Activated T-cell treated with anti-CD3 and anti-CD28 coated beads for 1 hour (primary cell): Measurements from ENCODE around the gene PARD3.
"Not testable (repeated sequence)": the region's sequence is repeated elsewhere in the genome, so short reads cannot be mapped to it uniquely, and the experiment has no call there.

Experiments
- DNase-seq: peaks from one replicate; pipeline ENCODE4 v3.0.0-alpha.2; 2020; ENCODE audit warnings: low read depth

Gene PARD3

DNA sequence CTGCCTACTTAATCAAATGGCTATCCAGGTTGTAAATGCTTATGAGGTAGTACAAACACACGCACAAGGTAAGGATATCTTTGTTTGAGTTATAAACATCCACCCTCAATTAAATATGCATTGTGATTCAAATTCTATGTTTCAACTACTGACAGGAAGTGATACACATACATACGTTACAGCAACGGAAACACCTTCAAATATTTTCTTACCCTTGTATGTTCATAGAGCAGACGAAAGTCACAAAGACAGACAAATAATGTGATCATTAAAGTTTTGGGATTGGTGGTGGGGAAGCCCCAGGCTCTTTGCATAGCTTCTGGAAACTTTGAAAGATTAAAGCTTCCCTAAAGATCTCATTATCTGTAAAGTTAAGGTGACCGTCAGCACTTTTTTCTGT is 521.0 kb downstream of the PARD3 start:
- no peak for DNase-seq

DNA sequence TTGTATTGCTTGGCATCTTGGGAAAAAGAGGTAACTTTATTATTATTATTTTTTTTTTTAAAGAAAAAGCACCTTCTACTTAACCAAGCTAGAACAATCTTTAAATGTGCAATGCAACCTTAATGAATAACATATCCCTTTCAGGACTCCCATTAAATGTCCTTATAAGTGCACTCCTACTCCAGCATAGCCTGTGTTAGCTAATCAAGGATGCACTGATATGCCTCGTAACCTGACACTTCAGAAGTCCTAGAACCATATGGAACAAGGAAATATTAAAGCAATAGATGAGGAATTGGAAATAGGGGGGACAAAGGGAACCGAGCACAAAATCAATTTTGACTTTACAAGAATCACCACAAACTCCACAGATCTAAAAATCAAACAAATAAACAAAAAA is 522.4 kb downstream of the PARD3 start:
- no peak for DNase-seq

DNA sequence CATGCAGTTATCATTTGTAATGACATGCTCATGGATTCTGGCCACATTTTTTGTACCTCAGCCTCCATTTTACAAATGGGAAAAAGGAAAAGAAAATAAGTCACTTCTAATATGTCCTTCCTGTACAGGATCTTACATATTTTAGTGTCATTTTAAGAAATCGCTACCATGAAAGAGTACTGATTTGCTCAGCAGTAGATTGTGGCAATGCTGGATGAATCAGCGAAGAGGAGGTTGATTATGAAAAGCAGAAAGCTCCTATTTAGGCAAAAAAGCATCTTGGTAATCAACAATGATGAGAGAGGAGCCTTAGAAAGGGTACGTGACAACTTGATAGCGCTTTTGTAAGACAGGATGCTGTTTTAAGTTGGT is 522.9 kb downstream of the PARD3 start:
- DNase-seq: no peak

DNA sequence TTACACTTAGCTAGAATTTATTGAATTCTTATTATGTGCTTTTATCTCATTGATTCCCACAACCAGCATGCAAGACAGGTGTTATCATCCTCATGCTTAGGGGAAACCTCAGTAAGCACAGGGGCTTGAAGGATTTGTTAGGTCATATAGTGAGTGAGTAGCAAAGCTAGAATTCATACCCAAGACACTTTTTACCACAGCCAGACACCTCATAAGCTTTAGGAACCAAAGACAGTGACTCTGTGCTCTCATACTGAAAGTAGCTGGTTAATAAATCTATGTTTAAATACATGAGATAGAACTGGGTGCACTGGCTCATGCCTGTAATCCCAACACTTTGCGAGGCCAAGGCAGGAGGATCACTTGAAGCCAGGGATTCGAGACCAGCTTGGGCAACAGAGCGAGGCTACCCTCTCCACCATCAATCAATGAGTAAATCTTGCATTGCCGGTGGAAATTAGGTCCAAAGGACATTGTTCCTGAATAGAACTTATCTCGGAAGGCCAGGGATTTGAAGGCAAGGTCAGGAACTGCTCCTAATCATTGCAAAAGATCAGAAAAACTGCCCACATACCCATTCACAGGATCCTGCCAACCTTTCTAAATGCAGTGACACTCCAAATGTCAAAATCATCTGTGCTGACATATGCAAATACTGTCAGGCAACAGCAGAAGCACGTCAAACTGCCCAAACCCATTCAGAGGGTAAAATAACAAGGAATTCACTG is 523.5 kb downstream of the PARD3 start:
- no peak for DNase-seq

DNA sequence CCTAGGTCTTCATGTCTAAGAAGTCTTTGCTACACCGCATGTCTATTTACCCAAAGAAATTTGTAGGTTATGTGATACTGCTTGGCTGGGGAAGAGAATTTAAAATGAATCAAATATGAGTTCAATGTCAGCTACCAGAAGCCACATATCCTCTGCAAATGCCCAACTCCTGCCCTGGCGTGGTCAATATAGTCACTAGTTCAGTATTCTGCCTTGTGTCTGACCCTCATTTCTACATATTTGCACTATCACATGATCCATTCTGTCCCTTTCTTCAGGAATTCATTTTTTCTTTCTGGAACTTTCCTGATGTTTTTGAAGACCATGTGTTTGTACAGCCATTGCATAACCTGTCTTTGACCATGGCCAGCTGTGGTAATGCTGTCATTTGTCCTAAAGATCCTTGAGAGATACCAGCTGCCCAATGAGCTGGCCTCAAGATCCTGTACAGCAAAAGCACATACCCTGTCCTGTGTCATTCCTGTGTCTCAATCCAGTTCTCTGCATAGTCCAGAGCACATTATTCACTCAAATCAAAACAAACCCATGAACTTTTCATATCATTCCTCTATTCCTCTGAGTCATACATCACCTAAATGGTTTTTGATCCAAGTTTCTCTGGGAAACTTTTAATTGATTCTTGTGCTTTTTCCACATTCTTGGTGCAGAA is 524.5 kb downstream of the PARD3 start:
- DNase-seq: no peak

DNA sequence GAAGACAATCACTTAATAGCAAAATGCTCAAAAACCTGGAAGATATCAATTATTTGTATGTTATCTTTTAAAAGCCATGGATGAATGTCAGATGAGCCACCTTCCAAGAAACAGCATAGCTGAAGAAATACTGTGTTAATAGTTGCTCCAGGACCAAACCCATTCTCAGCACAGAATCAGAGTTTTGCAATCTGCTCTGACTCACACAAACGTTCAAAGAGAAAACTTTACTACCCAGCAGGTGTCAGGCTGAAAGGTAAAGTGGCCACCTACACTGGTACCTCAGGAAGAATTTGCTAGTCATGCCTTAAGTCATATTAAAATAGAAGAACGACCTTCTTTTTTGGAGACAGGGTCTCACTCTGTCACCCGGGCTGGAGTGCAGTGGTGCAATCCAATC is 526.5 kb downstream of the PARD3 start:
- no peak for DNase-seq

DNA sequence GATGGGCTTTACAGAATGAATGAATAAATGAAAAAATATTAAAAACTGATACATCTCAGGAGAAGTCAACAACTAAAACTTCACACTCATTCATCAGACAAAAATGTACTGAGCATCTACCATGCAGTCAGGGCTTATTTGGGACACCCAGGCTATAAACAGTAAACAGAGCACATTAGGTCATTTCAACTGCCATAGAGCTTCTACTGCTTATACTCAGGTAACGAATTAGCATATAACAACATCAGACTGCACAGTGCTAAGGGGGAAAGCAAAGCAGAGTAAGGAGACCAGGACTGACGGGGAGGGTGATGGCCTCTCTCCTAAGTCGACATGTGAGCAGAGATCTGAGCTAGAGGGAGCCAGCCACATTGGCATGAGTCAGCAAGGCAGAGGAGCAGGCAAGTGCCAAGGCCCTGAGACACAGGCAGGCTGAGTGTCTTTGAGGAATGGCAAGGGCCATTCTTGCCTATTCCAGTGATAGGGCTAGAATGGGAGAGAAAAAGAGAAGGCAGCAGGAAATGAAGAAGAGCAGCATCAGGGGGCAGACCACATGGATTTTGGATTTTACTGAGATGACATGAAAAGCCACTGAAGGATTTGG is 528.9 kb downstream of the PARD3 start:
- DNase-seq: no peak

DNA sequence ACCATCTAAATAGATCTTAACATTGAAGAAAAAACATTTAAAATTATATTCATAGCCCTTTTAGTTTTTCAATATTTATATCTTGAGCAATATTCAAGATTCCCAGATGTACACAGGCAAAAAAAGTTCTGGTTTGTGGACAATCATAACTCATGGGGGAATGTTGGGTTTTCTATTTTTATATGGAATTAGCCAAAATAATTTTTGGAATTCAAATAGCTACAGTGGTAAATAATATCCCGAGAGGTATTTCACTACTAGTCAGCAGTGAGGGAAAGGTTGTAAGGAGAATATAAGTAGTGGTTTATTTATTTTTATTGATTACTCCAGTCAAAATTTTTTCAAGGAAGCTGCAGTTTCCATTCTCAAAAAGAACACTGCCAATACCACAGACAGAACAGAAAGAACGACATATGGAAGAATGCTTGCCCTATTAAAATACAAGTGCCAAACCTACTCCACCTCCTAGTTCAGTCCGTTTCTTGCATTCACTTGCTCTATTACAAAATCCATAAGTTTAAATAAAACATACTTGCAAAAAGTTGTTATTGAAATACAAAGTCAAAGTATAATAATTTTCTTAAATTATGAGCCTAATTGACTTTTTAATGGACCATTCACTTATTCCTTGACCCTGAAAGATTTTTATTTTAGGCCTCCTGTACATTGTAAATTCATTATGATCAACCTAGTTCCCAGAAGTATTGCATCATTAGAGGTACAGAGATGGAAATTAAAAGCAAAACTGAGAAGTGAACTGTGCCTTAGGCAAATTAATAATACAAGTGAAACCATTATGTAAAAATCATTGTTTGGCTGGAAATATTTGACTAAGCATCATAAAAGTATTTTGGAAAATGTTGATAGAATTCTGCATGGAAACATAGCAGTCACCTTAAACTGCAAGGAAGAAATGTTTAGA is 533.2 kb downstream of the PARD3 start:
- no peak for DNase-seq

DNA sequence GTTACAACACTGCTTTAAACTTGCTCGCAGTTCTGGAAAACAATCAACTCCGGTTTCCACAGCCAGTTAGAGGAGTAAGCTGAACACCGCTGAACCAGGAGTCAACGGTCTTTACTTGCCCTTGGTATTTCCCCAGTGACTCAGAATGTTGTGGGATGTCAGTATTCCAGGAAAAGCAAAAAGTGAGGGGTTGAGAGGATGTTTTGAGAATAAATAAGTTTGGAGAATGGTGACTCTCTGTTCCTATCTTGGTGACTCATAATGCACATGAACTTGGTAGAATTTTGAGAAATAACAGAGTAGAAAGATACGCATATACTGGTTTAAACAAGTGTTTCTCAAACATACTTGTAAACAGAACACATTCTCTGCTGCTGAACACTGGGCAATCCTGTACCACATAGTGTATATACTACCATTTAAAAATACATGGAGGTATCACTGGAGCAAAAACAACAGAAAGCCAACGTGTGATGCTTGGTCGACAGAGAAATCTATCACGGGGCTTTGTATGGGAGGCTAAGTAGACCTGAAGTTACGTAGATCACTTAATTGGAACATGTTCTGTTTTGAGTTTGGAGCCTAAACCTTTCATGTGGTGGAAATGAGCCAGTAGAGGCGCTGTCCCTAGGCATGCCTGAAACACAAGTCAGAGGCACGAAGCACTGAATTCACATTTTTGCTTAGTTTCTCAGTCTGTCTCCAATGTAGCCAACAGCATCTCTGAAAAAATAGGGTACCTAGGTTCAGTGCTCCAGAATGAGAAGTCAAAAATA is 534.3 kb downstream of the PARD3 start:
- DNase-seq: no peak

DNA sequence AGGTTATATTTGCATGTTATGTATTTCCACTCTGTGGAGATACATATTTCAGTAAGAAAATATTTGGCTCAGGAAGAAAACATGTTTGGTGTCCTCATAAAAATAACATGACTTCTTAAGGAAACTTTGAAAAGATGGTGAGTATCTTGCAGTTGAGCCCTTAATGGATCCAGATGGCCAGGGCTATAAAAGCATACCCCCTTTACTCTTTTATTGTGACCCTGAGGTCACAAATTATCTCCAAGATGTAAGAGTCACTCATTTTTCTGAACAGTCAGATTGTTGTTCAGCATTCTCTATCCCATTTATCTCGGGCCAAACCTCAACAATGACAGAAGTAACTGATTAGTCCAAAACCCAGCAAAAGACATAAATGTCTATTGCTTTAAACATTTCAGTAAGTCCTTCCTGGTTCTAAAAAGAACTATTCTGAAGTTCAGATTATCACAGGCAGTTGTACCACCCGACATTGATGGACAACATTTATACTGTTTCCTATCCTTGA is 539.4 kb downstream of the PARD3 start:
- no peak for DNase-seq

DNA sequence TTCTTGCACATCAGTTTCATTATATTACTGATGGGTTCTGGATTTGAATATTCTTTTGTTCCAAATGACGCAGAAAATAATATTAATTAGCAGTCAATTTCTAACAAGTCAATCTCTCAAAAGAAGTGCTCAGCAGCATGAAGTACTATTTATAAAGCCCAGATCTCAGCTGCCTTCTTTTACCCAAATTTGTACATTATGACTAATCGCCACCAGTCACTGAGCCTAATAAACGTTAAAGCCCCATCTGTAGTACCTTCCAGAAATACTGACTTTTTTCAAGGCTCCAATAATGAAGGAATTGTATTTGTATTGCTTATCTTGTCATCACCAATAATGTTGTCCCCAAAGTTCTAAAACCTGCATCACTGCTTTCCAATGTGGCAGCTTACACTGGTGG is 540.2 kb downstream of the PARD3 start:
- DNase-seq: no peak

DNA sequence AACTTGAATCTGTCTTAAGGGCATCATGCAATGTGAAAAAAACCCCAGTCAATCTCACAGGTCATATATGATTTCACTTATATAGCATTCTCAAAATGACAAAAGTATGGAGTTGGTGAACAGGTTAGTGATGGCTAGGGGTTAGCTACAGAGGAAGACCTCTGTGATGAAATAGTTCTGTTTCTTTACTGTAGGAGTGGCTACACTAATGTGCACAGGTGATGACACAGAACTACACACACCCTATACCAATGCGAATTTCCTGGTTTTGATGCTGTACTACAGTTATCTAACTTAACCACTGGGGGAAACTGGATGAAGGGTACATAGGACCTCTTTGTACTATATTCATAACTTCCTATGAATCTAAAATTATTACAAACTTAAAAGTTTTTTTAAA is 541.8 kb downstream of the PARD3 start:
- no peak for DNase-seq

DNA sequence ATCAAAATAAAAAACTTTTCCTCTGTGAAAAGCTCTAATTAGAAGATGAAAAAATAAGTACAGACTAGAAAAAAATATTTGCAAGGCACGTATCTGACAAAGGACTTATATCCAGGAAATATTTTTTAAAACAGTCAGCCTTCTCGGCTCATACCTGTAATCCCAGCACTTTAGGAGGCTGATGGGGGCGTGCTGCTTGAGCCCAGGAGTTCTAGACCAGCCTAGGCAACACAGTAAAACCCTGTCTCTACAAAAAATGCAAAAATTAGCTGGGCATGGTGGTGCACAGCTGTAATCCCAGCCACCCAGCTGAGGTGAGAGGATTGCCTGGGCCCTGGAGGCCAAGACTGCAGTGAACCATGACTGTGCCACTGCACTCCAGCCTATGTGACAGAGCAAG is 542.8 kb downstream of the PARD3 start:
- no peak for DNase-seq

DNA sequence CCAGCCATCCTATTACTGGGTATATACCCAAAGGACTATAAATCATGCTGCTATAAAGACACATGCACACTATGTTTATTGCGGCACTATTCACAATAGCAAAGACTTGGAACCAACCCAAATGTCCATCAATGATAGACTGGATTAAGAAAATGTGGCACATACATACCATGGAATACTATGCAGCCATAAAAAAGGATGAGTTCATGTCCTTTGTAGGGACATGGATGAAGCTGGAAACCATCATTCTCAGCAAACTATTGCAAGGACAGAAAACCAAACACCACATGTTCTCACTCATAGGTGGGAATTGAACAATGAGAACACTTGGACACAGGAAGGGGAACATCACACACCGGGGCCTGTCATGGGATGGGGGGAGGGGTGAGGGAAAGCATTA is 546.7 kb downstream of the PARD3 start:
- DNase-seq: not testable (repeated sequence)

DNA sequence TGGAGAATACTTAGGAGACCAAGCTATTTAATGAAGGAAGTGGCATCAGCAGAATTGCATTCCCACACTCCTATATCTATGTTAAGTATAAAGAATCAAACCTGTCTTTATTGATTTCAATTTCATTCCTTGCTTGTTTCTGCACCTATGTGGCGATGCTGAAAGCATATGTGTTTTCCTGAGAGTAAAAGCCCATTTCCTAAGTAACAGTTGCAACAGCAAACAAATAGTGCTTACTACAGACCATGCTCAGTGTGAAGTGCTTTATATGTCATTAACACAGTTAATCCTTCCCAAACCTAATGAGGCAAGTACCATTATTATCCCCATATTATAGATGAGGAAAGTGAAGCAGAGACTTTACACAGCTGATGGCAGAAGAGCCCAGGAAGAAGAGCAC is 552.1 kb downstream of the PARD3 start:
- no peak for DNase-seq

DNA sequence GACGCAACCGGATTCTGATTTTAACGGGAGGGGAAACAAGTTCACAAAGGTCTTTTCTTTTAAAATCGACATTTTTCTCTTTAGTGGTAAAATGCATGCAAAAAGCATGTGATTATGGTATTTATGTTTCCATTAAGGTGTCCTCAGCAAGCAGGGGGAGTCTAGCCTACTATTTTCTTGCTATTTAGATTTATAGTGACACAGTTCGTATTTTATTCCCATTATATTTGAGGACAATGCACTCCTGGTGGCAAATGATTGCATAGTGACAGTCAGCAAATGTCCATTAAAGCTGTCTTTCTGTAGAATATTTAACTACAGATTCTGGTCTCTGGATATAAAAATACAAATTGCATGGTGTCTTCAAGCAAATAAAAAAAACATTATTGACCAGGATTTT is 554.2 kb downstream of the PARD3 start:
- no peak for DNase-seq

DNA sequence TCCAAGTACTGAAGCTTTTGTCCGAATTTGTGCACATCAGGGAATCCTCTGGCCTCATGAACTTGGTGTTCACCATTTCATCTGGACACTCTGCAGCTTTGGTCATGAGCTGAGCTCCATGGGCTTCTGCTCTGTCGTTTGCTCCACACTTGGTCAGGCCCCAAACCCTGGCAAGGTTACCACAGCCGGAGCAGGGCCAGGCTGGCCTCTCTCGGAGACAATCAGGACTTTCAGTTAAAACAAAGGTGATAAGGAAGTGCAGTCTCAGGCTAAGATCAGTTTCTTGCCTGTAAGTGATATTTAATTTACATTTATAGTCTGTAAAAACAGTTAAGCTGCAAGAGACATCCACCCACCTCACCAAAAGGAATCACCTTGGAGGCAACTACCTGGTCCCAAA is 558.9 kb downstream of the PARD3 start:
- DNase-seq: no peak

DNA sequence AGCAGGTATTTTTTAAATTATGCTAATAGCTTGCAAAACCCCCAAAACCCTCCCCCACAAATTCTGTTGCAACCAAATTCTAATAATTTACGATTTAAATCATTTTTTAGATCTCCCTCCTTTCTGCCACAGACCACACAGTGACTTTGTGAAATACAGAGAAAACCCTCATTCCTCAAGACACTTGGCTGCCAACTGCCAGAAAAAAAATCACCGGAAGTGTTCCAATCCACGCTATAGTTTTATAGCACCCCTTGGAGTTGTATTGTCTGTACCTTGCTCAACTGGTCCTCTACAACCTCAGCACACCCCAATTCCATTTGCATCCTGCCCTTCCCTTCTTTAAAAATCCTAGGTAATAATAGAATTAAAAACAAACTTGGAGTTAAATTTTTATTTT is 560.1 kb downstream of the PARD3 start:
- DNase-seq: no peak

DNA sequence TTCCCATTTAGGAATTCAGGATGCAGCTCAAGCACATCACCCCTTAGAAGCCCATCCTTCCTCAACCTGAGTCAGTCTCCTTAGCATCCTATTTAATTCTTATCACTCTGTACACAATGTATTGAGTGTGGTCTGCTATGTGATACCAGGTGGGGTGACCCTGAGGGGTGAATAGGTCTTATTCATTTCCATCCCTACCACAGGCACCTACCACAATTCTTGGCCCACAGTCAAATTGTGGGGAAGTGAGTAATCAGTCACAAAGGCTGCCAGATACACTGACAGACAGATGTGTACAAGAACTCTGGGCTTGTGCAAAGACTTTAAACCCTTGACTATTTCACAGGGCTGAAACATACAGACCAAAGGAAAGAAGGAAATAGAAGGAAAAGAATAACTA is 560.5 kb downstream of the PARD3 start:
- DNase-seq: no peak

DNA sequence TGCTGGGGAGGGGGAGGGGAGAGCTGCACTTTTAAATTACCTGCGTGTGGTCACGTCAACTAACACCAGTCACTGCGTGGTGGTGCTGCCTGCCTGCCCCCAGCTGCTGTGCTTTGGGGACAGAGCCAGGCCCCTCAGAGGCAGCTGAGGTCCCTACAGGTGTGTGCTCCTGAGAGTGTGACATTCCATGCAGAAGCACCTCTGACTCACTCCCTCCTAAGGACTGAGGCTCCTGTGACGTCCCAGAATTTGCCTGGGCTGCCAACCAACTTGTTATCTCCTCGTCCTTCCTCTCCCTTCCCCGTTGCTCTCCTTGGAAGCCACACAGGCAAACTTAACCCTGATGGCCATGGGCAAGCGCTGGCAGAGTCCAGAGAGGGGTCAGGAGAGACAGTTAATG is 563.0 kb downstream of the PARD3 start:
- DNase-seq: no peak

DNA sequence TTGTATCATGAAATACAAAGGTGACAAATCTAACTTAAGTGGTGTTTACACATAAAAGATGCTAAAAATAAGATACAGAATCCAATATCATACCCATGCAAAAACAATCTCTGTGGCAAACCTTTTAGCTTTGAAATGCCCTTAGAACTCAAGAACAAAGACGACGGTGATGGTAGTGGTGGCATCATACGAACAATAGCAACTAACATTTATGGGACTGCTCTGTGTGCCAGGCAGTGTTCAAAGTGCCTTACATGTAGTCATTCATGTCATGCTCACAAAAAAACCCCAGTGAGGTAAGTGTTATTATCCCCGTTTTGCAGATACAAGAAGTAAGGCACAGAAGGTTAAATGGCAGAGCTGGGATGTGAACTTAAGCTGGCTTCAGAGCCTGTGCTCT is 563.9 kb downstream of the PARD3 start:
- DNase-seq: no peak

DNA sequence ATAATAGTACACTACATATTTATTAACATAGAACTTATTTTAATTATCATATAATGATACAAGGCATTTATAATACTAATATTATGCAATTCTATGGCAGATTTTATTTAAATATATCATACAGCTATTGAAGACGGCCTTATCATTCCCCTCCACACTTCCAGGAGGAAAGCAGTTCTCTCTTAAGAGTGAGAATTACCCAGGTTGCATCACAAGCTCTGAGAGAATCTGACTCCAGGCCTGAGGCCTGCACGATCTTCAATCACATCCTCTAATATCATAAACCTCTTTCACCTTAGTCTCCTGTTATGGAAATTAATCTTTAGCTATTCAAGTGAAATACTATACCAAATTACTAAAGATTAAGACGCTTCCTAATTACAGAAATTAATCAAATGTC is 564.4 kb downstream of the PARD3 start:
- DNase-seq: no peak
